ENCODE results near the gene KRTAP24-1. TPM values are rescaled to one million over a fixed set of nuclear protein-coding genes. Genes with fewer than 3 reads are reported as not detected.

Gene KRTAP24-1
- total and polyA plus RNA-seq, 2 of the 4 experiments (the other 2 are of a cell fraction), result not detected

DNA sequence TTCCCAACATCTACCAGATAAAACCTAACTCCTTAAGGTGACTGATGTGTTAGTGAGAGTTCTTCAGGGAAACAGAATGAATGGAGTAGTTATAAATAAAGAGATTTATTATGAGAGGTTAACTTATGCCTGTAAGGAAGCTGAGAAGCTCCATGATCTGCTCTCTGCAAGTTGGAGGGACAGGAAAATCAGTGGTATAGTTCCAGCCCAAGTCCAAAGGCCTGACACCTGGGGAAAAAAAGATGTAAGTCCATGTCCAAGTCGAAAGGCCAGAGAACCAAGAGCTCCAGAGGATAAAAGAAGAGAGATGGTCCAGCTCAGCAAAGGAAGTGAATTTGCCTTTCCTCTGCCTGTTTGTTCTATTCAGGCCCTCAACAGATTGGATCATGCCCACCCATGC lies 27.1 kb downstream of the KRTAP24-1 start:
- WGBS, 2 experiments (ENCODE audit: extremely low coverage in 2 of 2, insufficient read length in 1 of 2), result 60% methylated on average over 1 of the region's 1 CpG; no CpG with 5 or more reads in 1 of the 2 experiments
- Histone ChIP-seq H3K56ac (ENCODE audit: extremely low read depth, insufficient read depth, low read length) (no peak overlapping the region), H2BK15ac (ENCODE audit: low read depth, low read length) (no peak overlapping the region), H2BK5ac (ENCODE audit: low read depth, low read length, poor library complexity, severe bottlenecking) (no peak overlapping the region), H3K14ac (replicated peaks; ENCODE audit: low read depth, low read length) (no peak overlapping the region), H3K23ac (ENCODE audit: low read depth, low read length) (no peak overlapping the region), H3K36me3 (ENCODE audit: control insufficient read depth, insufficient read depth, low read length) (no peaks in the 10 kb centered on the region), H4K8ac (ENCODE audit: low read depth in 2 of 2, low read length in 2 of 2) (no peak overlapping the region), H3K4me1 (ENCODE audit: control insufficient read depth, insufficient read depth, low read length) (no peaks in the 10 kb centered on the region), H3K4ac (ENCODE audit: low read depth, low read length) (no peak overlapping the region), H2AFZ (replicated peaks; ENCODE audit: low read length, poor library complexity) (no peak overlapping the region), H3K4me2 (ENCODE audit: low read depth, low read length) (no peak overlapping the region), H3K79me1 (ENCODE audit: low read depth in 1 of 2, low read length in 2 of 2) (no peaks in the 10 kb centered on the region), H3K27ac (ENCODE audit: insufficient read depth, low read length) (no peak overlapping the region), H4K20me1 (ENCODE audit: insufficient read depth, low read length) (no peaks in the 10 kb centered on the region), H4K5ac (ENCODE audit: low read depth, low read length) (no peak overlapping the region), H2BK120ac (ENCODE audit: low read depth, low read length) (no peak overlapping the region), H2BK20ac (ENCODE audit: low read depth, low read length) (no peak overlapping the region), H2AK5ac (ENCODE audit: low read depth, low read length) (no peak overlapping the region), H2AK9ac (replicated peaks; ENCODE audit: low read depth, low read length, poor library complexity) (no peak overlapping the region), H3K9me1 (ENCODE audit: insufficient read depth, low read length) (no peaks in the 10 kb centered on the region), H3K27me3 (ENCODE audit: control insufficient read depth, insufficient read depth, low read length) (no peaks in the 10 kb centered on the region), H3K18ac (ENCODE audit: low read depth, low read length) (no peak overlapping the region), H4K91ac (ENCODE audit: insufficient read depth, low read depth, low read length) (no peak overlapping the region), H3K9ac (ENCODE audit: low read depth, low read length) (no peak overlapping the region), H3K4me3 (ENCODE audit: insufficient read depth, low read depth, low read length) (no peak overlapping the region), H3K9me3 (ENCODE audit: control insufficient read depth, insufficient read depth, low read length) (peaks cover 4% of the 10 kb centered on the region; the same call in 1 of the 2 replicates)
- dilution Hi-C loops (cut with HindIII; ENCODE audit: low sequenced_read_pairs, unreplicated experiment) (no loop called here), in situ Hi-C loops (cut with MboI; ENCODE audit: low sequenced_read_pairs) (no loop called here), intact Hi-C loops (cut with micrococcal nuclease) (no loop called here)
- CTCF ChIA-PET, result interaction anchor here (0.7 kb wide), 1 partner anchor 16 kb away, joined by 3 read pairs; no protein-coding TSS in a partner anchor
- BruUV-seq (replicated peaks), result no TSS peak
- no peak for TF ChIP-seq MAFK (IDR thresholded peaks at IDR 0.05; ENCODE audit: low read depth, low read length)
- no peak for TF ChIP-seq POLR2A (IDR thresholded peaks at IDR 0.05; ENCODE audit: low read depth, low read length)
- TF ChIP-seq MXI1 (IDR thresholded peaks at IDR 0.05; ENCODE audit: borderline replicate concordance, low read depth, low read length), result no peak
- TF ChIP-seq USF2 (IDR thresholded peaks at IDR 0.05; ENCODE audit: low read depth, low read length), result no peak
- TF ChIP-seq RAD21 (IDR thresholded peaks at IDR 0.05; ENCODE audit: low read length), result no peak
- DNase-seq (no peak), ATAC-seq (ENCODE audit: low read depth) (no peak)
- POLR2A ChIA-PET (ENCODE audit: unreplicated experiment), result no interaction called here
